GM13977 (cell line): Measurements from ENCODE around the gene EPHA6.
"Not testable (repeated sequence)": the region's sequence is repeated elsewhere in the genome, so short reads cannot be mapped to it uniquely, and the experiment has no call there.

Source experiments
- DNase-seq: peaks from one replicate; pipeline ENCODE4 v3.0.0; 2012; ENCODE audit warnings: low spot score
- in situ Hi-C: fragments of 300-500 bp; cut with MboI; formaldehyde crosslinking; loops from one replicate; pipeline ENCODE4 v1.12.0; 2022; ENCODE audit warnings: low sequenced_read_pairs, low pct_unique_long_range_greater_than_20kb, mixed read lengths, inconsistent platforms; ENCODE audit not compliant: unreplicated experiment
- TF ChIP-seq, protein P1 (sequence below): IDR thresholded peaks from 2 replicates; pipeline ENCODE4 v1.5.1; 2012; ENCODE audit warnings: mild to moderate bottlenecking, control low read depth; ENCODE audit not compliant: insufficient read depth; ENCODE audit errors: extremely low read depth, missing control alignments

The EPHA6 gene

DNA sequence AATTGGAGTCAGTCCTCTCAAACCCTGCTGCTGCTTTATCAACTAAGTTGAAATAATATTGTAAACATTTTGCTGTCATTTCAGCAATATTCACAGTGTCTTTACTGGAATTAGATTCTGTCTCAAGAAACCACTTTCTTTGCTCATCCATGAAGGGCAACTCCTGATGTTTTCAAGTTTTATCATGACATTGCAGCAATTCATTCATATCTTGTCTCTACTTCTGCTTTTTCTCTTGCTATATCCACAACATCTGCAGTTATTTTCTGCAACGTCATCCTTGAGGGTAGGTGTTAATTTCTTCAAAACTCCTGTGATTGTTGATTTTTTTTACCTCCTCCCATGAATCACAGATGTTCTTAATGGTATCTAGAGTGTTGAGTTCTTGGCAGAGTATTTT is 181.6 kb downstream of the EPHA6 start:
- in situ Hi-C loops = no loop called here
- DNase-seq = no peak
- TF ChIP-seq, protein P1, sequence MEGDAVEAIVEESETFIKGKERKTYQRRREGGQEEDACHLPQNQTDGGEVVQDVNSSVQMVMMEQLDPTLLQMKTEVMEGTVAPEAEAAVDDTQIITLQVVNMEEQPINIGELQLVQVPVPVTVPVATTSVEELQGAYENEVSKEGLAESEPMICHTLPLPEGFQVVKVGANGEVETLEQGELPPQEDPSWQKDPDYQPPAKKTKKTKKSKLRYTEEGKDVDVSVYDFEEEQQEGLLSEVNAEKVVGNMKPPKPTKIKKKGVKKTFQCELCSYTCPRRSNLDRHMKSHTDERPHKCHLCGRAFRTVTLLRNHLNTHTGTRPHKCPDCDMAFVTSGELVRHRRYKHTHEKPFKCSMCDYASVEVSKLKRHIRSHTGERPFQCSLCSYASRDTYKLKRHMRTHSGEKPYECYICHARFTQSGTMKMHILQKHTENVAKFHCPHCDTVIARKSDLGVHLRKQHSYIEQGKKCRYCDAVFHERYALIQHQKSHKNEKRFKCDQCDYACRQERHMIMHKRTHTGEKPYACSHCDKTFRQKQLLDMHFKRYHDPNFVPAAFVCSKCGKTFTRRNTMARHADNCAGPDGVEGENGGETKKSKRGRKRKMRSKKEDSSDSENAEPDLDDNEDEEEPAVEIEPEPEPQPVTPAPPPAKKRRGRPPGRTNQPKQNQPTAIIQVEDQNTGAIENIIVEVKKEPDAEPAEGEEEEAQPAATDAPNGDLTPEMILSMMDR = no peak

- no peak for DNase-seq
- TF ChIP-seq, protein P1 = no peak
- in situ Hi-C loops = no loop called here
These were observed 187.2 kb downstream of the EPHA6 start for GRCh38 chr3:97001611-97002010.

DNA sequence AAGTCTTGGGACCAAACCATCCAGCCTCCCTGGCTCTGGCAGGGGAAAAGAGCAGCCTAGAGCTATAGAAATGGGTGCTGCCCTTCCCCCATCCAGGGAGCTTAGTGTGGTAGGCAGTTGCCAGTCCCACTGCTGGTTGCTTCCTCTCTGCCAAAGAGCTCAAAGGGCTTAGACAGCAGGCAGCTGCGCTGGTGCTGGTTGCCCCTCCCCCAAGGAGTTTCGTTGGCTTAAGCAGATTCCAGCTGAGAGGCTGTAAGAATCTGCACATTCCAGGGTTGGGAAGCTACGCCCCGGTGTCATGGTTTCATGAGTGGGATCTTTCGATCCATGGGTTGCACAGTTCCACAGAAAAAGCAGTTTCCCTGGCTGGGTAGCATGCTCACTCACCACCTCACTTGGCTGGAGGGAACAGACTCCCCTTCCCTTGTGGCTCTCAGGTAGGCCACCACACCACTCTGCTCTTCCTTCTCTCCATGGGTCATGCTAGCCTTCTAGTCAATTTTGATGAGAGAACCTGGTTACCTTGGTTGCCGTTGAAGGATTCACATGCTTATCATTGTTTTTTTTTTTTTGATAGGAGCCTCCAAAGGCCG is 195.1 kb downstream of the EPHA6 start:
- in situ Hi-C loops = no loop called here
- TF ChIP-seq, protein P1 = no peak

GRCh38 chr3:97010881-97011657 is 196.7 kb downstream of the EPHA6 start:
- in situ Hi-C loops = no loop called here
- DNase-seq = no peak
- TF ChIP-seq, protein P1 = no peak

More for the DNA sequence above, 195.1 kb downstream of the EPHA6 start:
- DNase-seq = no peak

GRCh38 chr3:97021778-97022177 is 207.4 kb downstream of the EPHA6 start:
- TF ChIP-seq, protein P1 = no peak
- DNase-seq = no peak
- in situ Hi-C loops = no loop called here

DNA sequence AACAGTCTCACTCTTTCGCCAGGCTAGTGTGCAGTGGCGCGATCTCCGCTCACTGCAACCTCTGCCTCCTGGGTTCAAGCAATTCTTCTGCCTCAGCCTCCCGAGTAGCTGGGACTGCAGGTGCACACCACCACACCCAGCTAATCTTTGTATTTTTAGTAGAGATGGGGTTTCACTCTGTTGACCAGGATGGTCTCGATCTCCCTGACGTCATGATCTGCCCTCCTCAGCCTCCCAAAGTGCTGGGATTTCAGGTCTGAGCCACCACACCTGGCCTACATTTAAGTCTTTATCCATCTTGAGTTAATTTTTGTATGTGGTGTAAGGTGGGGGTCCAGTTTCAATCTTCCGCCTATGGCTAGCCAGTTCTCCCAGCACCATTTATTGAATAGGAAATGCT is 211.2 kb downstream of the EPHA6 start:
- DNase-seq, in situ Hi-C loops: not testable (repeated sequence)

GRCh38 chr3:97029972-97030371 is 215.6 kb downstream of the EPHA6 start:
- in situ Hi-C loops = no loop called here
- TF ChIP-seq, protein P1 = no peak
- no peak for DNase-seq
